HG02970 (cell line): ENCODE measurements around the gene ALDH16A1.
"Not testable (repeated sequence)": the region's sequence is repeated elsewhere in the genome, so short reads cannot be mapped to it uniquely, and the experiment has no call there.

Experiments used
- ATAC-seq: cut with Tn5 transposase; IDR thresholded peaks from one replicate; pipeline ENCODE4 v1.9.1; 2021; ENCODE audit warnings: mild to moderate bottlenecking, moderate library complexity, moderate number of reproducible peaks; ENCODE audit not compliant: unreplicated experiment, low FRiP score

The ALDH16A1 gene

DNA sequence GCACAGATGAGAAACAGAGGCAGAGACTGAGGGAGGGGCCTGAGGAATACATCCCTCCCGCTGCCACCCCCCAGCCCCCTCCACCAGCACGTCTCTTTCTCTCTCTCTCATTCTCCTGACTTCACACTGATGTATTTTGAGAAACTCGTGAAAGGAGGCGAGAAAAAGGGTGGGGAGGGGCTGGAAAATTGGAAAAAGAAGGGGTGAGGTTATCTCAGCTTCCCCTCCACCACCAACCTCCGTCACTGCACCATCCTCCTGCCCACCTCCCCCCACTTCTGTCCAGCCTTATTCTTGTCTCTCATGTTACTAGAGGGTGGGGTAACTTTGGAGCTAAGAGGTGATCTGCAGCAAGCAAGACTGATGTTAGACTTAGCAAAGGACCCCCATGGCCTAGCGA lies 13.2 kb upstream of the ALDH16A1 start:
- no peak for ATAC-seq

DNA sequence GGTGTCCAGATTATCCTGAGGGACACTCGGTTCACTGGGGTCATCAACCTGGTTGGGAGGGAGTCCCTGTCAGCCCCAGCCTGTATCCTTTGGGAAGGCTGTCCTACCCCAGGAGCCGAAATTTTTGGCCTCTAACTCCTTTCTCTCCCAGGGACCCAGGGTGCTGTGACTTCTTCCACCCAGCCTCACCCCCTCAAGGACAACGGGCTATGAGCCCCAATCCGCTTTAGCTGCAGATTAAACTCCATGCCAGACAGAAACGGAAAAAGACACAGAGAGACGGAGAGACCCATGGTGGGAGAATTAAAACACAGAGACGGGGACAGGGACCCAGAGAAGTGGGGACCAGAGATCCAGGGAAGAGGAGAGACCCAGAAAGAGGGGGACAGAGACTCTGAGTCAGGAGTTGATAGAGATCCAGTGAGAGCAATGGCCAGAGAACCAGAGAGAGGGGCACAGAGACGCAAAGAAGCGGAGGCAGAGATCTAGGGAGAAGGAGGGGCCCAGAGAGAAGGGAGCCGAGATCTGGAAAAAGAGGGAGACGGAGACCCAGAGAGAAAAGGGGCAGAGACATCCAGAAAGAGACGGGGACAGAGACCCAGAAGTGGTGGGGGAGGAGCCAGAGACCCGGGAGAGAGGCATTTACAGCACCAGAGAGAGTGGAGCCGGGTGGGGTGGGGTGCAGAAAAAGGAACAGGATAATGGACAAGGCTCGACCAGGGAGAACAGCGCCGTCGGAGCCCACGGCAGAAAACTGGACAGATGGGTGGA lies 12.4 kb upstream of the ALDH16A1 start:
- ATAC-seq: no peak

- ATAC-seq: no peak
Measured at GRCh38 chr19:49441210-49441959, 11.6 kb upstream of the ALDH16A1 start, which contains the start of gene SLC17A7. TSS of gene SLC17A7 (minus strand) at chr19:49441527. CDS start at chr19:49441379, 148 bp downstream.

GRCh38 chr19:49441960-49442350 lies 11.1 kb upstream of the ALDH16A1 start:
- no peak for ATAC-seq

- no peak for ATAC-seq
Measured at GRCh38 chr19:49442354-49442753, 10.7 kb upstream of the ALDH16A1 start.

DNA sequence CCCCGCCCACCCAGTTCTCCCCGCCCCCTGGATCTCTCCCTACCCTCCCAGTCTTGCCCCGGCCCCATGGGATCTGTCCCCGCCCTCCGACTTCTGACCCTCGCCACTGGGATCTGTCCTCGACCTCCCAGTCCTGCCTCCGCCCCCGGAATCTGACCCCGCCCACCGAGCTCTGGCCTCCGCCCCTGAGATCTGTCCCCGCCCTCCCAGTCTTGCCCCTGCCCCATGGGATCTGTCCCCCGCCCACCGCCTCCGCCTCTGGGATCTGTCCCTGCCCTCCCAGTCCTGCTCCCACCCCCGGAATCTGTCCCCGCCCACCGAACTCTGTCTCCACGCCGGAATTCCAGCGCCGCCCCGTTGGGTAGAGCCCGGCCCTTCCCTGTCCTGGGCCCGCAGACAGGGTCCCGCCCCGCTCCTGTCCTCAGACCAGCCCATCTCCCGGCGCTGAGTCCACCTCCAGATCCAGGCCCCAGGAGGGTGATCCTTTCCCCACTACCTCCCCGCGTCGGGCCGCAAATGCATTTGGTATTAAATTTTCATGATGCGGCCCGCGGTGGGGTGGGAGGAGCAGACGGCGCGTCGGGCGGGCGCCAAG lies 10.2 kb upstream of the ALDH16A1 start:
- ATAC-seq: peak; percentile 9

DNA sequence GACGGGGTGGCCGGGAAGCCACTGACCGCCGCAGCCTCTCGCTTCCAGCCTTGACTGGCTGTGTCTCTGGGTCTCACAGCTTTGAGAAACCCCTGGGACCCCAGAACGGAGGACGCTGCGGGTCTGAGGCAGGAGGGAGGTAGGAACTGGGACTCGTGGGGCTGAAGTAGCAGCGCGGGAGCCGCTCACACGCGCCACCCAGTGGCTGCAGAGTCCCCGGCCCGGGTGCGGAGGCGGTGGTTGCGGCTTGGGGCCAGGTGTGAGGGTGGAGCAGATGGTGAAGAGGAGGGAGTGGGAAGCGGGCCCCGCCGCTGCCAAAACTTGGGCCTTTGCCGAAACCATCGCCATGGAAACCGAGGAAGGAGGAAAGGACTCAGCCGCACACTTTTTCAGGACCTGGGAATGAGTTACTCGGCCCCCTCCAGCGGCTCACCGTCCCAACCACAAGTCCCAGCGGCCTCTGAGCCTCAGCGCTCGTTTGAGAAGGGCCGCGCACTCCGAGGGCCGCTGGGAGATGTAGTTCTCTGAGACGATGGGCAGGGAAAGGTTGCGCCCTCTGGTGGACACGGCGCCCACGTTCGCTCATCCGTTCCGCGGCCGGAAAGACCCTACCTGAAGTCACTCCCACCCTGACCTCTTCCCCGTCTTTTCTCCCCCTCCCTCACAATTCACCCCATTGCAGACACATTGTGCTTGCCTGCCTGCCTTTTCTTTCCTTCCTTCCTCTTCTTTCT lies 9.5 kb upstream of the ALDH16A1 start:
- ATAC-seq: peak; percentile 87

- ATAC-seq: not testable (repeated sequence)
Measured at GRCh38 chr19:49444100-49444700, 8.8 kb upstream of the ALDH16A1 start.

- no peak for ATAC-seq
Measured at GRCh38 chr19:49445997-49446396, 7.0 kb upstream of the ALDH16A1 start.

DNA sequence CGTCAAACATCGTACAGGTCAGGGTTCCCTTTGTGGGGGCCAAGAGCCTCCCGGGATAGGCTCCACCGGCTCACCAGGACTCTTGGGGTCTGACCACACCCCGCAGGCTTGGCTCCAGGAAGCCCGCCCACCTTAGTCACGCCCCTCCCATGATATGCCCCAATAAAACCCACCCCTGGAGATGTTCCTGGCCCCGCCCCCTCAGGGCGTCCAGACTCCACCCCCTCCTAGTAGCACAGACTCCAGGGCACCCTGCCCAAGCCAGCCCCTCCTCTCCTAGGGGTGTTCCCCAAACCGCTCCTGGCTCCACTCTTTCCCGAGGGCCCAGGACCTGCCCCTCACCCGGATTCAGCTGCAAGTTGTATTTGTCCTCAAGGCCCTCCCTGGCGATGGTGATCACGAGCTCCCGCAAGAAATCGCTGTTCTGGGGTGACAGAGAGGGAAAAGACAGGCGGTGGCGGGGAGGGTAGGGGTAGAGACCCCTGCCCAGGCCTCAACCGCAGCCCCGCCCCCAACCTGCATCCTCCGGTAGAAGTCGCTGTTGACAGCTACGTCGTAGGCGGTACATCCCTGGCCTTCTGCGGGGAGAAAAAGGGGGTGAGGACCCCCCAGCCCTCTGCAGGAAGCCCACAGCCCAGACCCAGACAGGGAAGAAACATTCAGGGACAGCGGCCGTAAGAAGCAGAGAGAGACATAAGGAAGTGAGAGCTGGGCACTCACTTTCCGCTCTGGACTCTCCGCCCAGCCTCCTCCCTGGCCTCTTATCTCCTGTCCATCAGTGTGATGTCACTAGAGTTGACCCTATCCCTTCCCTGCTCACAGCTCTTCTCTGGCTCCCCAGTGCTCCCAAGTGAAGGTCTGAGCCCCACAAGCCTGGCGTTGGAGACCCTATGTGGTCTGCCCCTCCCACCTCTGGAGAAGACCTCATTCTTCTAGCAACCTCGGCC lies 5.3 kb upstream of the ALDH16A1 start:
- ATAC-seq: no peak

DNA sequence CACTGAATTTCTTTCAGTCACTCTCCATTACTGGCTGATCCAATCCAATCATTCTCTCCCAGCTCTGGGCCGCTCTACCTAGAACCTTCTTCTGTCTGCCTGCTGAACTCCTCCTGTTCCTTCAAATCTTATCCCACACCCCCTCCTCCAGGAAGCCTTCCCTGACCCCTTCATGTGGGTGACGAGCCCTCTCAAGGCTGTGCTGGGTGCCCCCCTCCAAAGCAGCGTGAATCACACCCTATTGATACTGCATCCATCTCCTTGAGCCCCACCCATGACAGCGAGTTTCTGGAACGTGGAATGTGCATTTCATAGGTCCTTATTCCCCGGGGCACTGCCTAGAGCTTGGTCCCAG lies 4.6 kb upstream of the ALDH16A1 start:
- no peak for ATAC-seq

- ATAC-seq: no peak
Measured at GRCh38 chr19:49450405-49450804, 2.6 kb upstream of the ALDH16A1 start.

GRCh38 chr19:49451430-49452181 lies 1.4 kb upstream of the ALDH16A1 start, which contains the start of gene PIH1D1:
TSS of gene PIH1D1 (minus strand) at chr19:49451814. CDS start at chr19:49451574, 240 bp downstream.
- peak; percentile 57 for ATAC-seq

DNA sequence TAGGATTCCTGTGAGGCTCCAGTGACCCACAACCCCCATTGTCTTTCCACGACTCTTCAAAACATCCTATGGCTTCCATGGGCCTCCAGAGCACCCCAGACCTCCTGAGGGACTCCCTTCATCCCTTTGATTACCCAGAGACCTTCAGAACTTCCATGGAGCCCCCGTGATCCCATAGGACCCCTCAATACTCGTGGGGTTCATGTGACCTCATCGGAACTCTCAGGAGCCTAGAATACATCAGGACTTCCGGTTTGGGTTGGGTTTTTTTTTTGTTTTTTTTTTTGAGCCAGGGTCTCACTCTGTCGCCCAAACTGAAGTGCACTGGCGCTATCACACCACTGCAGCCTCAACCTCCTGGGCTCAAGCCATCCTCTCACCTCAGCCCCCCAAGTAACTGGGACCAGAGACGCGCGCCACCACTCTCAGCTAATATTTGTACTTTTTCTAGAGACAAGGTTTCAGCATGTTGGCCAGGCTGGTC lies 774 bp downstream of the ALDH16A1 start:
- ATAC-seq: no peak

DNA sequence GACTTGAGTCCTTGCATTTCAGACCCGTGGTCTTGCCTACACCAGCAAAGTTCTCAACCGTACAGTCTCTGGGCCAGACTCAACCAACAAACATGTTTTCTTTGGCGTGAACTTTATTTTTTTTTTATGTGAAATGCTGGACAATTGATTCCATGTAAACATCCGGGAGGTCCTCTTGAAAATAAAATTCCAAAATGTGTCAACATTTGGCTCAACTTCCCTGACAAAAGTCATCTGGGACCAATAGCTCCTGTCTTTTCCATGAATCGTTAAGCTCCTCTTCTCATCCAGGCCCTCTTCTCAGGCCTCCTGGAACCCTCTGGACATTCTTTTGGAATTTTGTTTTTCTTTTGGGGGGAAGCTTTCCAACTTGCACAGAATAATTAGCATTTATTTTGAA lies 2.7 kb downstream of the ALDH16A1 start:
- ATAC-seq: no peak

DNA sequence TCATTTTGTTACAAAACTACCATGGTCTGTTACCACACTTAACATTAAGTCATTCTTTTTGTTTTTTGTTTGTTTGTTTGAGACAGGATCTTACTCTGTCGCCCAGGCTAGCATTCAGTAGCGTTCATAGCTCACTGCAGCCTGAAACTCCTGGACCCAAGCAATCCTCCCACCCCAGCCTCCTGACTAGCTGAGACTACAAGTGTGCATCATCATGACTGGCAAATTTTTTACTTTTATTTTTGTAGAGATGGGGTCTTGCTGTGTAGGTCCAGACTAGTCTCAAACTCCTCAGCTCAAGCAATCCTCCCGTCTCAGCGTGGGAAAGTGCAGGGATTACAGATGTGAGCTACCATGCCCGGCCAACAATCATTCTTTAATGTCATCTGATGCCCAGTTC lies 3.3 kb downstream of the ALDH16A1 start:
- ATAC-seq: no peak

- no peak for ATAC-seq
Measured at GRCh38 chr19:49458567-49458903, 5.5 kb downstream of the ALDH16A1 start.

GRCh38 chr19:49459388-49459787 lies 6.4 kb downstream of the ALDH16A1 start:
- ATAC-seq: no peak
